ENCODE measurements around the gene TBX20. TPM values are rescaled to one million over a fixed set of nuclear protein-coding genes. Genes with fewer than 3 reads are reported as not detected.

TBX20 gene
- total RNA-seq, 2 experiments from 2014 or later = 0.17 TPM; not detected in 1

DNA sequence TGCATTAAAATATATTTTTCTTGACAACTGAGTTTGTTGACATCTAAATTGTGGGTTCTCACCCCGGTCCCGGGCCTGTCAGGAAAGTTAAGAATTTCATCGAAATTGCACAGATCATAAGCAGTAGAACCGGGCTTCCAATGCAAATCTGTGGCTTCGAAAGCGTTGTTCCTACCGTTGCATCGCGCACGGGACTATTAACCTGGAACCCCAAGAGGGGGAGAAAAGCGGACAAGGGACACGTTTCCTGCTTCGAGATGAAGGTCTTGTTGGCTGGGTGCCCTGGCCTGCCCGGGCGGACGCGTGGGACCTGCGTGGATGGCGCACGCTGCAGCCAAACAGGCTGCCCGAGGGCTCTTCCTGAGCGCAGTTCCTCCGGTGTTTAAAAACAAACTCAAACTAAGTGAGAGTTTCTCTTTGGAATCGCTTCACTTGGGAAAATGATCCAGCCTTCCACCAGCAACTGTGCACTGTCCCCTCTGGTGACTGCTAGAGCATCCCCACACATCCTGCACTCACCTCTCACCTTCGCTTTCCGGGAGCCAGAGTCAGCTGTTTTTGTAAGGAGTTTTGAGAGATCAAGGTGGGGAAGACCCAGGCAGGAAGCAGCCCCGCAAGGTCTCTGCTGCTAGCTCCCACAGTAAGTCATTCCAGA, 5.1 kb upstream of the TBX20 start:
- Mint-ChIP-seq H3K36me3 (ENCODE audit: low read depth) (no peaks in the 10 kb centered on the region), H3K9me3 (peaks cover 4% of the 10 kb centered on the region), H3K4me1 (ENCODE audit: low read depth) (peaks cover 5% of the 10 kb centered on the region), H3K27ac (no peak overlapping the region), H3K4me3 (no peak overlapping the region), H3K27me3 (peaks cover 82% of the 10 kb centered on the region)
- no peak overlapping the region for H3K27ac ChIP-seq (ENCODE audit: low read depth in 1 of 2, low read length in 2 of 2)
- no peak overlapping the region for H3K4me3 ChIP-seq (ENCODE audit: low read length)
- DNase-seq (no peak), ATAC-seq (ENCODE audit: poor library complexity) (no peak)
- H3K27me3 ChIP-seq (ENCODE audit: control insufficient read depth in 1 of 2, insufficient read depth in 2 of 2, low read length in 2 of 2) = peaks cover 93 to 99% of the 10 kb centered on the region in 2 experiments
- H3K36me3 ChIP-seq (ENCODE audit: insufficient read depth, low read length) = no peaks in the 10 kb centered on the region
- intact Hi-C loops (cut with DNase I, micrococcal nuclease) = no loop called here
- ChIA-PET CTCF (no interaction called here), POLR2A (no interaction called here)
- TF ChIP-seq, protein P1, sequence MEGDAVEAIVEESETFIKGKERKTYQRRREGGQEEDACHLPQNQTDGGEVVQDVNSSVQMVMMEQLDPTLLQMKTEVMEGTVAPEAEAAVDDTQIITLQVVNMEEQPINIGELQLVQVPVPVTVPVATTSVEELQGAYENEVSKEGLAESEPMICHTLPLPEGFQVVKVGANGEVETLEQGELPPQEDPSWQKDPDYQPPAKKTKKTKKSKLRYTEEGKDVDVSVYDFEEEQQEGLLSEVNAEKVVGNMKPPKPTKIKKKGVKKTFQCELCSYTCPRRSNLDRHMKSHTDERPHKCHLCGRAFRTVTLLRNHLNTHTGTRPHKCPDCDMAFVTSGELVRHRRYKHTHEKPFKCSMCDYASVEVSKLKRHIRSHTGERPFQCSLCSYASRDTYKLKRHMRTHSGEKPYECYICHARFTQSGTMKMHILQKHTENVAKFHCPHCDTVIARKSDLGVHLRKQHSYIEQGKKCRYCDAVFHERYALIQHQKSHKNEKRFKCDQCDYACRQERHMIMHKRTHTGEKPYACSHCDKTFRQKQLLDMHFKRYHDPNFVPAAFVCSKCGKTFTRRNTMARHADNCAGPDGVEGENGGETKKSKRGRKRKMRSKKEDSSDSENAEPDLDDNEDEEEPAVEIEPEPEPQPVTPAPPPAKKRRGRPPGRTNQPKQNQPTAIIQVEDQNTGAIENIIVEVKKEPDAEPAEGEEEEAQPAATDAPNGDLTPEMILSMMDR (IDR thresholded peaks at IDR 0.05) = no peak
- H3K4me1 ChIP-seq (ENCODE audit: insufficient read depth, low read length) = peaks cover 5% of the 10 kb centered on the region
- peaks cover 21 to 53% of the 10 kb centered on the region in 2 experiments for H3K9me3 ChIP-seq (ENCODE audit: control insufficient read depth in 1 of 2, insufficient read depth in 1 of 2, low read length in 2 of 2)

GRCh38 chr7:35258125-35258867, 4.4 kb upstream of the TBX20 start:
- no peak for DNase-seq

GRCh38 chr7:35257251-35258124, 3.6 kb upstream of the TBX20 start:
- no peak overlapping the region for H3K27ac Mint-ChIP-seq

More at GRCh38 chr7:35258125-35258867, 4.4 kb upstream of the TBX20 start:
- Mint-ChIP-seq H3K27me3 (peaks cover 78% of the 10 kb centered on the region), H3K9me3 (peaks cover 4% of the 10 kb centered on the region), H3K4me3 (peak overlapping the region; percentile 54), H3K4me1 (ENCODE audit: low read depth) (peaks cover 7% of the 10 kb centered on the region), H3K36me3 (ENCODE audit: low read depth) (no peaks in the 10 kb centered on the region), H3K27ac (no peak overlapping the region)
- Histone ChIP-seq H3K36me3 (ENCODE audit: insufficient read depth, low read length) (no peaks in the 10 kb centered on the region), H3K4me1 (ENCODE audit: insufficient read depth, low read length) (peaks cover 11% of the 10 kb centered on the region), H3K9me3 (ENCODE audit: control insufficient read depth in 1 of 2, insufficient read depth in 1 of 2, low read length in 2 of 2) (peaks cover 21 to 60% of the 10 kb centered on the region in 2 experiments), H3K4me3 (ENCODE audit: low read length) (no peak overlapping the region), H3K27ac (ENCODE audit: low read depth in 1 of 2, low read length in 2 of 2) (no peak overlapping the region), H3K27me3 (ENCODE audit: control insufficient read depth in 1 of 2, insufficient read depth in 2 of 2, low read length in 2 of 2) (peaks cover 94 to 99% of the 10 kb centered on the region in 2 experiments)
- TF ChIP-seq, protein P1 (IDR thresholded peaks at IDR 0.05) = no peak
- CTCF ChIA-PET = no interaction called here
- no peak for ATAC-seq (ENCODE audit: poor library complexity)
- intact Hi-C loops (cut with DNase I, micrococcal nuclease) = no loop called here
- POLR2A ChIA-PET = no interaction called here

More at GRCh38 chr7:35257251-35258124, 3.6 kb upstream of the TBX20 start:
- TF ChIP-seq, protein P1 (IDR thresholded peaks at IDR 0.05) = no peak
- peaks cover 21 to 64% of the 10 kb centered on the region in 2 experiments for H3K9me3 ChIP-seq (ENCODE audit: control insufficient read depth in 1 of 2, insufficient read depth in 1 of 2, low read length in 2 of 2)
- peaks cover 94 to 99% of the 10 kb centered on the region in 2 experiments for H3K27me3 ChIP-seq (ENCODE audit: control insufficient read depth in 1 of 2, insufficient read depth in 2 of 2, low read length in 2 of 2)
- peaks cover 13% of the 10 kb centered on the region for H3K4me1 ChIP-seq (ENCODE audit: insufficient read depth, low read length)
- no peak overlapping the region for H3K4me3 Mint-ChIP-seq
- no peaks in the 10 kb centered on the region for H3K36me3 ChIP-seq (ENCODE audit: insufficient read depth, low read length)
- H3K36me3 Mint-ChIP-seq (ENCODE audit: low read depth) = no peaks in the 10 kb centered on the region
- H3K27me3 Mint-ChIP-seq = peaks cover 78% of the 10 kb centered on the region
- CTCF ChIA-PET = no interaction called here
- peaks cover 12% of the 10 kb centered on the region for H3K4me1 Mint-ChIP-seq (ENCODE audit: low read depth)
- ATAC-seq (ENCODE audit: poor library complexity) = no peak
- DNase-seq = no peak
- intact Hi-C loops (cut with DNase I, micrococcal nuclease) = no loop called here
- peaks cover 4% of the 10 kb centered on the region for H3K9me3 Mint-ChIP-seq
- no peak overlapping the region for H3K4me3 ChIP-seq (ENCODE audit: low read length)
- POLR2A ChIA-PET = no interaction called here
- H3K27ac ChIP-seq (ENCODE audit: low read depth in 1 of 2, low read length in 2 of 2) = no peak overlapping the region
